ENCODE measurements around the gene BCO2.
A peak's percentile ranks its signal among the peaks of the same experiment; 100 is the strongest.
"Not testable (repeated sequence)": the region's sequence is repeated elsewhere in the genome, so short reads cannot be mapped to it uniquely, and the experiment has no call there.

The BCO2 gene, protein sequence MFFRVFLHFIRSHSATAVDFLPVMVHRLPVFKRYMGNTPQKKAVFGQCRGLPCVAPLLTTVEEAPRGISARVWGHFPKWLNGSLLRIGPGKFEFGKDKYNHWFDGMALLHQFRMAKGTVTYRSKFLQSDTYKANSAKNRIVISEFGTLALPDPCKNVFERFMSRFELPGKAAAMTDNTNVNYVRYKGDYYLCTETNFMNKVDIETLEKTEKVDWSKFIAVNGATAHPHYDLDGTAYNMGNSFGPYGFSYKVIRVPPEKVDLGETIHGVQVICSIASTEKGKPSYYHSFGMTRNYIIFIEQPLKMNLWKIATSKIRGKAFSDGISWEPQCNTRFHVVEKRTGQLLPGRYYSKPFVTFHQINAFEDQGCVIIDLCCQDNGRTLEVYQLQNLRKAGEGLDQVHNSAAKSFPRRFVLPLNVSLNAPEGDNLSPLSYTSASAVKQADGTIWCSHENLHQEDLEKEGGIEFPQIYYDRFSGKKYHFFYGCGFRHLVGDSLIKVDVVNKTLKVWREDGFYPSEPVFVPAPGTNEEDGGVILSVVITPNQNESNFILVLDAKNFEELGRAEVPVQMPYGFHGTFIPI

DNA sequence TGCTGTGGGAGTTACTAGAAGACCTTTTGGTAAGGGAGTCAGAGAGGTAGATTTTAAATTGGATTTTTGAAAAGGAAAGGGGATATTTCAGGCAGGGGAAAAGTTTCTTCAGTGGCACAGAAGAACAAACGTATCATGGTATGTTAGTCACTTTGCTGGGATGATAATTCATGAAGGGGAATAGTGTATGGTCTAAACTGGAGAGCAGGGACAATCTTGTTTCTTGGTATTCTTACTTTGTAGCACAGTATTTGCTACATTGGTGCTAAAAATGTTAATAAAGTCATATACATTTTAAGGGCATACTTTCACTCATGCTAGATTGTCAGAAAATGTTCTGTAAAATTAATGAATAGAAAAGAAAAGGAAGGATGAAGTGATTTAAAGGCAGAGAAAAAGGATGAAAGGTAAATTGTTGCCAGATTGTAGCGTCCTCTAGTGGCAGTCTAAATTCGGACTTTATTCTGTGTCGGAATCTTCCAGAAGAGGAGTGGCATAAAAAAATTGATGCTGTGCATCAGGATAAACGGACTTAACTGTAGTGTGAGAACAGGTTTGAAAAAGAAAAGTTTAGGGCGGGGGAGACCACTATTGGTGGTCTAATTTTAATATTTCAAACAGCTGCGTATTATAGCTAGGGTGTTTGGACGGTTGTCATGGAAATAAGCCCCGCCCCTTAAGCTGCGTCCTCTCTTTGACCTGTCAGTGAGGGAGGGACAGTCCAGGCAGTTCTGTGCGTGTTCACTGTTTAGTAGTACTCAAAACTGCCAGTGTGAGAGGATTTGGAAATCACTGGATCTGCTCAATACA, at the start of gene BCO2:
TSS of gene BCO2 (plus strand) at position 724 of the 810 bp plus-strand sequence. CDS start 90 bp downstream, outside the sequence.
- peak; percentile 77 for DNase-seq

DNA sequence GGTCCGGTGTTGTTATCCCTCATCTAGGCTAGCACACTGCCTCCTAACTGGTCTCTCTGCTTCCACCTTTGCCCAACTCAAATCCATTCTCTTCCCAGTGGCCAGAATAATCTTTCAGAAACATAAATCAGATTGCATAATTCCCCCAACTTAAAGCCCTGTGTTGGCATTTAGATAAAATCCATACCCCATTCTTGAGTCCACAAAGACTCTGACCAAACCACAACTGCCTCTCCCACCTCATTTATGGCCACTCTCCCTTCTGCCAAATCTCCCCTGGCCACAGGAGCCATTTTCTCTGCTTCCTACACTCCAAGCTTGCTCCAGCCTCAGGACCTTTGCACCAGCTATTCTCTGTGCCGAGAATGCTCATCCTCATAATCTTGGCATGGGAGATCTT, 48.3 kb upstream of the BCO2 start:
- no peak for DNase-seq

DNA sequence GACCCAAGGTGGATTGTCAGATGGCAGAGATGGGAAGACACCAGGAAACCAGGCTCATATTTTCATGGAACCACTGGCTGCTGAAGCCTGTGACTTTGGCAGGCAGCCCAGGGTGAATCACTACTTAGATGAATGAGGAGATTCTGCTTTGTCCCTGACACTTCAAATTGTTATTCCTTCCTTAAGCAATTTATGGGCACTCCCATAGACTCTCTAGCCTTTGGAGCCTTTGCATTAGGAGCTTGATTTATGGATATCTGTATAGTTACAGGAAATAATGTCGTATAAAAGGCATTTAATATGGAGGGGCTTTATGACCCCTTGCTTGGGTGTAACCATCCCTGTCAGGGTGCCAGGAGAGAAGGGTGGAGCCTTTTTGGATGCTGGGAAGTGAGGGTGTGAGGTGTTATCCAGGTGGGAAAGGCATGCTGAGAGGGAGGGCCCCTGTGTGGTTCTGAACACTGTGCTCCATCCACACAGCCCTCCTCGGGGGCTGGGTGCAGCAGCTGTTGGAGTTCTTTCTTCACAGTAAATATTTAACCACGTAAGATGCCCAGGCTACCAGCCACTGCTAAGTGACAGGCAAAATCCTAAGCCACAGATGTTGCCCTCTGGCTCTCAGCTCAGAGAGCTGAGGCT, 46.7 kb upstream of the BCO2 start:
- no peak for DNase-seq

DNA sequence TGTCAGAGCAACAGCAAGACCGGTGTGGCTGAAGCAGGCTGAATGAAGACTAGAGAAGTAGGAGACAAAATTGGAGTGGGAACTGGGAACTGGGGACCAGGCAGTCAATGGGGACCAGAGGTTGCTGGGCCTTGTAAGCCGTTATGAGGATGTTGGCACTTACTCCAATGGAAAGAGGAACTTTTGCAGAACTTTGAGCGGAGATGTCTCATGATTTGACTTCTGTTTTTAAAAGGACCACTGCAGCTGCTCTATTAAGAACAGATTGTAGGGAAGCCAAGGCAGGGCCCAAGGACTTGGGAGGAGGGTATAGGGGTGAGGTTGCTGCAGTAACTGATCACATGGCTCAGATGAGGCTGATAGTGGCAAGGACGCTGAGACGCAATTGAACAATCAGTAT, 45.7 kb upstream of the BCO2 start:
- DNase-seq = no peak

DNA sequence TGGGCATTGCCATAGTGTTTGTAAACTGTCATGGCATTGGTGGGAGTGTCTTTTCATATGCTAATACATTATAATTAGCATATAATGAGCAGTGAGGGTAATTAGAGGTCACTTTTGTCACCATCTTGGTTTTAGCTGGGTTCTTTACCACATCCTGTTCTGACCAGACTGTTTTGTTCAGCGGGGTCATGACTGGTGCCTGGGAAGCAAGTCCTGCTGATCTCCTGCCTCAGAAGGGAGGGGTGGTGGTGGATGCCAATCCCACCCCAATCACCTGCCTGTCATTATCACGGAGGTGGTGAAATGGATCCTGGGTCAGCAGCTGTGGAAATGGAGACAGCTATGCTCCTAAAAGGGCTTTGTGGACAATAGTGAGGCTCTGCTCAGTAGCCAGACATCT, 42.6 kb upstream of the BCO2 start:
- DNase-seq = no peak

DNA sequence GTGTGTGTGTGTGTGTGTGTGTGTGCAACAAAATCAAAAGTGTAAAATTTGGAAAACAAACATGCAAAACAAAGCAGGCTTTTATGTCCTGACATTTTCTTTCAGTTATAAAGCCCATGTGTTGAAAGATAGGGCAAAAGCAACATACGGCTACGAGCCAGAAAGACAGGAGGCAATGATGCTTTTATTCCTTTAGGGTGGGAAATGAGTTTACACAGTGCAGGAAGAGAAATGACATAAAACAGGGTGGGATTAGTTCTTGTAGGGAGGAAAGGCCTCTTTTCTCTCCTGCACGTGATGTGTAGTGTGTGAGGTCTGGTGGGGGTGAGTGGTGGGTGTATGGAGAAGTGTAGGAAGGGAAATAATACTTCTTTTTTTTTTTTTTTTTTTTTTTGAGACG, 40.8 kb upstream of the BCO2 start:
- no peak for DNase-seq

DNA sequence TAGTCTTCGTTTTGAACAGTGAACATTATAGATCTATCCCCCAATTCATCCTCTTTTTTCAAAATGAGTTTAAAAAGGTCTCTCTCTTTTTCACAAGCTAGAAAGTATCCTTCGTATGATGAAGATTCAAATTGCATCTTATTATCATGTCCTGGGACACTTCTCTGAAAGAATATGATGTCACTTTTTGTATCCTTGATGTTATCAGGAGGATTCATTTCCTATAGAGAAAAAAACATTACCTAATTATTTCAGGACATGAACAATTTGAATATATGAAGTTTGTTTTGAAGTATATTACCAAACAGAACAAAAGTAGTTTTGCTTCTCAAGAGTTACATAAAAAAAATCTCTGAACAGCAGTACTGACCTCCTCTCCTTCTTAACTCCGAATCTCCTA, 31.7 kb upstream of the BCO2 start:
- DNase-seq = no peak

DNA sequence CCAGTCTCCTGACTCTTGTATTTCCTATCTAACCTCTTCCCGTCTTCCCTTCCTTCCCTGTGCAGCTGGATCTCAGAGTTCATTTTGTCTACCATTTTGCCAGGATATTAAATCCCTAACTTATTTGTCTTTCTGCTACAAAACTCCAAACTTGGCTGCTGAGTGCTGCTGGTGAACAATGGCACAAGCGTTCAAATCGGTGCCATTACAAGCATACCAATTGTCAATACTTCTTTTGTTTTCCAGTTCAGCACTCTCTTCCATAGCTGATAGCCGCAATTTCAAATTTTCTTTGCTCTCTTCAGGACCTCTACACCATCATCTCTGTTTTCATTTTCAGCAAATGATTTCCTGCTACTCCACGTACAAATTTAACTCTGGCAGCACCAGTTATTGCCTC, 24.8 kb upstream of the BCO2 start:
- DNase-seq = no peak

DNA sequence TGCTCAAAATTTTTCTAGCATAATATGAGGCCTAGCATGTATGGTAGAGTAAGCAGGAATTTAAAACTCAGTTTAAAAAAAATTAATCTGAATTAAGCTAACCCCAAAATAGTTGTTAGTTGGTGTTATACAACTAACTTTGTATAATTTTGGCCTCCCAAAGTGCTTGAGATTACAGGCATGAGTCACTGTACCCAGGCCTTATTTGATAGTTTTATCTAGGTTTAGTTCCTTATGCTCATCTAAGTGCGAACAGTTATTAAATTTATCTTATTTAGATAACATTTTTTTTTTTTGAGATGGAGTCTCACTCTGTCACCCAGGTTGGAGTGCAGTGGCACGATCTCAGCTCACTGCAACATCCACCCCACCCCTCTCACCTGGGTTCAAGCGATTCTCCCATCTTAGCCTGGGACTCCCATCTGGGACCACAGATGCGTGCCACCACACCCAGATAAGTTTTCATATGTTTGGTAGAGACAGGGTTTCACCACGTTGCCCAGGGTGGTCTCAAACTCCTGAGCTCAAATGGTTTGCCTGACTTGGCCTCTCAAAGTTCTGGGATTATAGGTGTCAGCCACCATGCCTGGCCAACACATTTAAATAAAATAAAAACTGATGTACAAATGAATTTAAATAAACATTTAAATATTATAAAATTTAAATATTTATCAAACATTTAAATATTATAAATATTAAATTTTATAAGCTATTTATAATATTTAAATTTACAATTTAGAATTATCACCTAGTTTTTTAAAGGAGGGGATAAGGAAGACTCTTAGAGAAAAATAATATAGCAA, 19.0 kb upstream of the BCO2 start:
- DNase-seq = no peak

DNA sequence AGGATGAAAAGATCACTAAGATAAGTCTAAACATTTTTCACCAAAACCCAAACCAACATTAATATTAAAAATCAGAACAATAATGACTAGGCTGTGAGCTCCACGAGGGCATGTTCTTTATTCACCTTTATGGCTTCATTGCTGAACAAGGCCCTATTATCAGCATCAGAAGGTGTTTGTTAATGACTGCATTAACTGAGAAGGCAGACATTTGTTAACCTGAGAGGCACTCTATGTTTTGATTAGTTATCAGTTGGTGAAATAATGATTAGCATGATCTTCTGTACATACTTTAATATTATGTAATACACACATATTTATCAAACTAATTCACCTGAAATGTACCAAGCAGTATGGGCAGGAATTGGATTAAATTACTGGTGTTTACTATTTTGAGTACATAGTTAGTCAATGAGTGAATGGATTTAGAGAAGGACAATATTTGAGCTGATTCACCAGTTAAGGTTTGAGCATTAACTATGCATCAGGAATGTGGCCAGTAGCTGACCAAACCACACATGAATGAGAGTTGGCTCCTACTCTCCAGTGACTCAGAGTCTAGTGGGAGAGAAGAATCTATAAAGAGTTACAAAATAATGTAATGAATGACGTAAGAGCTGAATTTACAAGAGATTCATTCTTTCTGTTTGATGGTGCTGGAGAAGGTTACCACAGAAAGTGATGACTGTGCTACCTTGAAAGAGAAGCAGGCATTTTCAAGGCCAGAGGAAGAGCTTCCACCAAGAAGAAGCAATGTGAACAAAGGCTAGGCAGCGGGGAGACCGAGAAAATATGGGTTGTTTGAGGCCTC, 18.2 kb upstream of the BCO2 start:
- peak; percentile 23 for DNase-seq

DNA sequence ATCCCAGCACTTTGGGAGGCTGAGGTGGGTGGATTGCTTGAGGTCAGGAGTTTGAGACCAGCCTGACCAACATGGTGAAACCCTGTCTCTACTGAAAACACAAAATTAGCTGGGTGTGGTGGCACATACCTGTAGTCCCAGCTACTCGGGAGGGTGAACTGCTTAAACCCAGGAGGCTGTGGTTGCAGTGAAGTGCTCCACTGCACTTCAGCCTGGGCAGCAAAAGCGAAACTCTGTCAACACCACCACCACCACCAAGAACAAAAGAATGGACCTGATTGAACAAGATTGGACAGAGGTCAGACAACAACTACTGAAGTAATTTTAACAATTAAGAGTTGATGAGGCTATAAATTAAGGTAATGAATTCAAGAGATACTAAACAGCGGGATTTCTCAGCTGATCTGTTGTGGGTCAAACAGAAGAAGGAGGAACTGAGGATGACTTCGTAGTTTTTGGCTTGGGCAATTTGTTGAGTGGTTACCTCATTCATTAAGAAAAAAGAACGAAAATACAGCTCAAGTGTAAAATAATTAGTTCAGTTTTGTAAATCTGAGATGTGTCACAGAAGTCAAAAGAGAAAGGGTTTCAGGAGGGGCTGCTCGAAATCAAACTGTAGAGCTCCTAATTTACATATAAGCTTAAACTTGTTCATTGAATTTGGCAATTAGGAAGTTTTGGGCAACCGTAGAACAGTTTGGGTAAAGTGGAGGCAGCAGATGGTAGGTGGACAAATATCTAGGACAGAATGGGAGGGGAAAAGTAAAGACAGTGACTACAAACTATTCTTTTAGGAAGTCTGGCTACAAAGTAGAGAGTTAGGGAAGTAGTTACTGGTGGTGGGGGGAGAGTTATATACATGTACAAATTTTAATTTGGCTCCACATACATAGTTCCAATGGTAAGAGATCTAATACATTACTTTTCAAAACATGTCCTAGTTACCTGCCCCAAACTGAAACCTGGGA, 15.9 kb upstream of the BCO2 start:
- no peak for DNase-seq

DNA sequence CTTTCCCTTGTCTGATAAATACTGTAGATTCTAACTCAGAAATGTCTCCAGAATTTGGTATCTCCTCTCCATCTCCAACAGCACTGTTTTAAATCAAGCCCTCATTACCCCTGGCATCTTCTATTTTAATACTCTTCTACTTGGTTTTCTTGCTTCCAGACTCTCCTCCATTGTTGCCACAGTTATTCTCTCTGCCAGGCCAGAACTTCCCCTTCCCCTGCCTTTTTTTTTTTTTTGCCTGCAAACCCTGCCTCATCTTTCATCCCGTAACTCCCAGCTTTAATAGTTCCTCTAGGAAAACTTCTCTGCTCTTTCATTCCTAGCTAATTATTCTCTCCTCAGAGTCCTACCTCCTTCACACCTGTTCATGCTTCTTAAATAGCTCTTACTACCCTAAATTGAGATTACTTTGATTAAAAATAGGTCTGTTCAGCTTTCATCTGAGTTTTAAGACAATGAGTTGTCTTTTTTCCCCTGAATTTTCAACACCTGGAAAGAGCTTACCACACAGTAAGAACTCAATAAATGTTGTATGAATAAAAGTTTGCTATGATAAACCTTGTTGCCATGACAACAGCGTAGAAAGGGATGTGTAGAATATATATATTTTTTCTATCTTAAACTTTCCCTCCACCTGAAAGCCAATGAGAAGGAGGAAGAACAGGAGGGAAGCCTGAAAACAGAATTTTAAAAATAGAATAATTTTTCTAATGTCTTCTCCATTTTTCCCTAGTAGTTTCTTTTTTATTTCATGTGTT, 15.0 kb upstream of the BCO2 start:
- no peak for DNase-seq

DNA sequence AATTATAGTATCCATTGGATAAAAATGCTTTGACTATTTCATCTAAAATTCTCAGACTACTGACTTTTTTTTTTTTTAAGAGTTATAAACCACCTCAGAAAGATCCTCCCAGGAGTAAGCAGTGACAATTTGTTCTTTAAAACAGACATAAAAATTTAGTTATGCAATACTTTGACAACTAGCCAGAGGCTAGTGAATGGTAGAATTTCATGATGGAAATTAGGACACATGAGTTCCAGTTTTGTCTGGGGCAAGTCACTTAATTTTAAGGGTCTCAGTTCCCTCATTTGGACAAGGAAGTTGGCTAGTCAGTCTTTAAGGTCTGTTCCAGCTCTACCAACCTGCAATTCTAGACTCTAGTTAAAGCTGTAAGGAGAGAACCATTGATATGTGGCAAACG, 14.3 kb upstream of the BCO2 start:
- no peak for DNase-seq

DNA sequence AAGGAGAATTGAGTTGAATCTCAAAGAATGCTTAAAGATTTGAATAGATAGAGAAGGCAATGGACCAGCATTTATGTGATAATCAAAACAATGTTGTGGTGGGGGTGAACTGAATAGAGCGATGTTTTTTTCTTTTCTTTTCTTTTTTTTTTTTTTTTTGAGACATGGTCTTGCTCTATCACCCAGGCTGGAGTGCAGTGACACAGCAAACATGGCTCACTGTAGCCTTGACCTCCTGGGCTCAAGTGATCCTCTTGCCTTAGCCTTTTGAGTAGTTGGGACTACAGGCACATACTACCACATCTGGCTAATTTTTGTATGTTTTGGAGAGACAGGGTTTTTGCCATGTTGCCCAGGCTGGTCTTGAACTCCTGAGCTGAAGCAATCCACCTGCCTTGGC, 13.1 kb upstream of the BCO2 start:
- DNase-seq = not testable (repeated sequence)

DNA sequence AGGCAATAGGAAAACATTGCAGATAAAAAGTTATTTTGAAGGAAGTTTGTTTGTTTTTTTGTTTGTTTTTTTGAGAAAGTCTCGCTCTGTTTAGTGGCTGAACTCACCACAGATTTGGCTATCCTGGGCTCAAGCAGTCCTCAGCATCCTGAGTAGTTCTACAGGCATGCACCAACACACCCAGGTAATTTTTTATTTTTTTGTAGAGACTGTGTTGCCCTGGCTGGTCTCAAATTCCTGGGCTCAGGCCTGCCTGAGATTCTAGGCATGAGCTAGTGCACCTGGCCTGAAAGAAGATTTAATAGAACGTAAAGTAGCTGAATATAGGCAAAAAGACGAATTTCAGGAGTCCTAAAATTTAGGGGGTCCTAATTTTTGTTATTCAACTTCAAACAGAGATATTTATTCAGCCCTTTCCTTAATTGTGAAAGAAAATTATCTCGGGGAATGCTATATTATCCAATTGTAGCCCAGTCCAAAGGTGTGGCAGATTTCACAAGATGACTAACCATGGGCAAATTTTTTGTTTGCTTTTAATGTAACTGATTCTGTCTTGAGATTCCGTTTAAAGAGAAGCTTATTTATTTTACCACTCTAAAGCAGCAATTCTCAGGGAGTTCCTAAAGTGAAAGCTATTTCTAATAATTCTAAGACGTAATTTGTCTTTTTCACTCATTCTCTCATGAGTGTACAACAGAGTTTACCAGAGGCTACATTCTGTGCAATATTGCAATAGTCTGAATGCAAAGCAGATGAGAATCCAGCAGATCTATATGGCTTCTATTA, 12.4 kb upstream of the BCO2 start:
- DNase-seq = no peak

DNA sequence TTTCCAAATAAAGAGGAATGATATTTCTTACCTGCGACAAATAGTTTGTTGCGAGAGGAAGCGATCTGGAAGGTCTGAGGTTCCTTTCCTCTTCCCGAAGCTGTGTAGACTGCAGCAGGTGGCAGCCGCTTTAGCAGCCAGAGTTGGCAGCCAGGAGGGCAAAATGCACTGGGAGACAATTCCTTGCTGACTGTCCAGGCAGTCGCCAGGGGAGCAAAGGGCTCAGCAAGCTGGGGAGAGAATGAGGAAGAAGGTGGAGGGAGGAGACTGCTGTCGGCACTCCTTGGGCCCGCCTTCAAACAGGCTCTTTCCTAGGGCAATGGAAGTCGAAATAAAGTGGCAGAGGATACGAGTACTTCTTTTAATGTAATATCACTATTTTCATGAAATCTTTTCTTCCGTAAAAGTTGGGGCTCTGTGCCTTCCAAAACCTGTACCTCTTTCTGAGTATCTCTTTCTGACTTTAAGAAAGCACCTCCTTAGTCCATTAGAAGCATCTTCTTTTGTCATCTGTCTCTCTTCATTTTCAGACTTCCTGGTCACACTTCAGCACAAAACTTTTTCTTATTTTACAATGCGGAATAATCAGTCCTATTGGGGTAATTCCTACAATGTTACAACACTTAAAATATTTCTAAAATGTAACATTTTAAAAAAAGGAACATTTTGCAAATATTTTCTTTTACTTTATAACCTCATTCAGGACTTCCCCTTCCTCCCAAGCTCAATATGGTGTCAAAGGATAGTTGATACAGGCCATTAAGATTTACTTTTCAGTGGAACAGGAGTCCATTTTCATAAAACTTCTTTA, 11.2 kb upstream of the BCO2 start, which contains the start of gene IL18:
TSS of gene IL18 (minus strand) at position 220 of the 811 bp plus-strand sequence. CDS start 9,041 bp downstream, outside the sequence.
- peak; percentile 21 for DNase-seq

DNA sequence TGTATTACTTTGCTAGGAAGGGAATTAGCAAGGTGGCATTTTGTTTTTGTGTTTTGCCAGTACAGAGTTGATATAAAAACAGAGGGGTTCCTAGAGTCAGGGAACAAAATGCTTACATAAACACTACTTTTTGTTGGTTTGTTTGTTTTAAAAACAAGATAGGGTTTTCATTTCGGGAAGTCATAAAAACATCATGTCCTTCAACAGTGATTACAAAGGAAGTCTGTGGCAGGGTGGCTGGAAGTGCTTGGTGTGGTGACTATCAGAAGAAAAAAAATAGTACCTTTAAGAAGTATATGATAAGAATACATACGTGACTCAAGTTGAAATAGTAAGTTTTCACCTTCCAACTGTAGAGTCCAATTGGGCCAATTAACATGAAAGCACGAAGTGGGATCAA, 10.3 kb upstream of the BCO2 start:
- DNase-seq = no peak

DNA sequence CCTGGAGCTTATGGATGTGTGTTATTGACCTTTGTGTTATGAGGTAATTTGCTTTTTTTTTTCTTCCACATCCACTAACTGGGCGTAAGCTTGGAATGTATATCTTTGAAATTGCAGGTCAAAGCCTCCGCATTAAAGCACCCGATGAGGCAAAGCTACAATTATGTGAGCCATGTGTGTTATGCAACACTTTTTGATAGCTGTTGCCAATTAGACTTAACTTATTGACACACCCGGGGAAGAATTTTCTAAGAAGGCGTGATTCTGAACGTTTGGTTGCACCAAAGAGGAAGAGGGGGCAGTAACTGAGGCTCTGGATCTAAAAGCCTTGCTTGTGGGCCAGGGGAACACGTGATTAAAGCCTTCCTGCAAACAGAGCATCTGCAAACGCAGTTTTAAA, 8.8 kb upstream of the BCO2 start:
- DNase-seq = no peak
